Measurements from ENCODE around the gene UNC80.

- TF ChIP-seq, protein P1, sequence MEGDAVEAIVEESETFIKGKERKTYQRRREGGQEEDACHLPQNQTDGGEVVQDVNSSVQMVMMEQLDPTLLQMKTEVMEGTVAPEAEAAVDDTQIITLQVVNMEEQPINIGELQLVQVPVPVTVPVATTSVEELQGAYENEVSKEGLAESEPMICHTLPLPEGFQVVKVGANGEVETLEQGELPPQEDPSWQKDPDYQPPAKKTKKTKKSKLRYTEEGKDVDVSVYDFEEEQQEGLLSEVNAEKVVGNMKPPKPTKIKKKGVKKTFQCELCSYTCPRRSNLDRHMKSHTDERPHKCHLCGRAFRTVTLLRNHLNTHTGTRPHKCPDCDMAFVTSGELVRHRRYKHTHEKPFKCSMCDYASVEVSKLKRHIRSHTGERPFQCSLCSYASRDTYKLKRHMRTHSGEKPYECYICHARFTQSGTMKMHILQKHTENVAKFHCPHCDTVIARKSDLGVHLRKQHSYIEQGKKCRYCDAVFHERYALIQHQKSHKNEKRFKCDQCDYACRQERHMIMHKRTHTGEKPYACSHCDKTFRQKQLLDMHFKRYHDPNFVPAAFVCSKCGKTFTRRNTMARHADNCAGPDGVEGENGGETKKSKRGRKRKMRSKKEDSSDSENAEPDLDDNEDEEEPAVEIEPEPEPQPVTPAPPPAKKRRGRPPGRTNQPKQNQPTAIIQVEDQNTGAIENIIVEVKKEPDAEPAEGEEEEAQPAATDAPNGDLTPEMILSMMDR (IDR thresholded peaks at IDR 0.05; ENCODE audit: insufficient read depth, low read length, poor library complexity, severe bottlenecking): no peak
- TF ChIP-seq EZH2phosphoT487 (conservative IDR thresholded peaks at IDR 0.05; ENCODE audit: low read length): no peak
Observed at GRCh38 chr2:209772290-209772685, 656 bp downstream of the UNC80 start.

All from SU-DHL-6 (cell line).